WTC11 (cell line): Measurements from ENCODE around the gene SPATA18. TPM values are rescaled to one million over a fixed set of nuclear protein-coding genes. Genes with fewer than 3 reads are reported as not detected.

Experiments used
- ATAC-seq: fragments of 200-7000 bp; cut with Tn5 transposase; 2 replicates; pipeline ENCODE4 v1.10.0; 2021; ENCODE audit warnings: mild to moderate bottlenecking, moderate library complexity
- CTCF ChIA-PET: fragments of 300-600 bp; sonication (Branson Sonifier 250); formaldehyde crosslinking; loops from one replicate; lab custom pipeline; 2021; ENCODE audit warnings: antibody characterized with exemption; lab: Charles Lee
- POLR2A ChIA-PET: fragments of 350-600 bp; sonication (Branson Sonifier 250); formaldehyde crosslinking; loops from one replicate; lab custom pipeline; 2021; ENCODE audit warnings: antibody characterized with exemption; lab: Charles Lee
- DNase-seq: peaks from one replicate; pipeline ENCODE4 v3.0.0; 2021; ENCODE audit warnings: low spot score
- H3K27ac Mint-ChIP-seq: 2 replicates; pipeline ENCODE4 v1.8.0; 2021; ENCODE audit warnings: mixed read lengths
- H3K27me3 Mint-ChIP-seq: 2 replicates; pipeline ENCODE4 v1.8.0; 2021; ENCODE audit warnings: low read depth, mild to moderate bottlenecking, moderate library complexity, mixed read lengths
- H3K36me3 Mint-ChIP-seq: 2 replicates; pipeline ENCODE4 v1.8.0; 2021; ENCODE audit warnings: mixed read lengths
- H3K4me1 Mint-ChIP-seq: 2 replicates; pipeline ENCODE4 v1.8.0; 2022; ENCODE audit warnings: mixed read lengths
- H3K4me3 Mint-ChIP-seq: 2 replicates; pipeline ENCODE4 v1.8.0; 2021; ENCODE audit warnings: mild to moderate bottlenecking, moderate library complexity, mixed read lengths
- H3K9me3 Mint-ChIP-seq: 2 replicates; pipeline ENCODE4 v1.8.0; 2021; ENCODE audit warnings: mixed read lengths
- AR ChIP-seq: fragments of 250-450 bp; sonication (Bioruptor Pico); IDR thresholded peaks from 2 replicates; pipeline ENCODE4 v1.9.0; 2021; ENCODE audit warnings: mild to moderate bottlenecking
- ARID4B ChIP-seq: sonication (generic); formaldehyde crosslinking; IDR thresholded peaks from 2 replicates; pipeline ENCODE4 v1.8.0; 2023; ENCODE audit warnings: missing genetic modification reagents, mild to moderate bottlenecking, borderline replicate concordance
- EMX1 ChIP-seq: fragments of 250-450 bp; sonication (Bioruptor Pico); IDR thresholded peaks from 2 replicates; pipeline ENCODE4 v1.8.0; 2021; ENCODE audit warnings: mild to moderate bottlenecking
- FOXP1 ChIP-seq: sonication (generic); formaldehyde crosslinking; IDR thresholded peaks from 2 replicates; pipeline ENCODE4 v1.8.0; 2022; ENCODE audit warnings: missing genetic modification reagents, mild to moderate bottlenecking, moderate library complexity, borderline replicate concordance
- MLX ChIP-seq: sonication (generic); formaldehyde crosslinking; IDR thresholded peaks from 2 replicates; pipeline ENCODE4 v1.8.1; 2023; ENCODE audit warnings: mild to moderate bottlenecking, missing genetic modification reagents, moderate library complexity
- SMAD3 ChIP-seq: sonication (generic); formaldehyde crosslinking; IDR thresholded peaks from 2 replicates; pipeline ENCODE4 v1.8.0; 2022; ENCODE audit warnings: missing genetic modification reagents, mild to moderate bottlenecking, borderline replicate concordance
- SOX15 ChIP-seq: fragments of 250-450 bp; sonication (Bioruptor Pico); IDR thresholded peaks from 2 replicates; pipeline ENCODE4 v1.9.0; 2021; ENCODE audit warnings: mild to moderate bottlenecking
- TCF7 ChIP-seq: sonication (generic); formaldehyde crosslinking; IDR thresholded peaks from 2 replicates; pipeline ENCODE4 v1.8.0; 2022; ENCODE audit warnings: mild to moderate bottlenecking, low read depth, missing genetic modification reagents, moderate library complexity
- ZNF263 ChIP-seq: sonication (generic); formaldehyde crosslinking; IDR thresholded peaks from 2 replicates; pipeline ENCODE4 v1.8.1; 2022; ENCODE audit warnings: low read depth, mild to moderate bottlenecking, moderate library complexity, missing genetic modification reagents
- ZNF396 ChIP-seq: fragments of 250-450 bp; sonication (Bioruptor Pico); IDR thresholded peaks from 2 replicates; pipeline ENCODE4 v1.8.0; 2021; ENCODE audit warnings: mild to moderate bottlenecking, moderate library complexity, borderline replicate concordance
- ZNF671 ChIP-seq: fragments of 250-450 bp; sonication (Bioruptor Pico); IDR thresholded peaks from 2 replicates; pipeline ENCODE4 v1.8.0; 2021; ENCODE audit warnings: mild to moderate bottlenecking
- total RNA-seq: library from RNA; stranded (reverse); gene quantifications from 3 replicates; pipeline ENCODE4 v1.2.3, GENCODE V29; 2021
- TF ChIP-seq, protein P1 (sequence below): sonication (generic); formaldehyde crosslinking; IDR thresholded peaks from 2 replicates; pipeline ENCODE4 v1.8.0; 2023; ENCODE audit warnings: mild to moderate bottlenecking, missing genetic modification reagents

SPATA18 gene
- total RNA-seq, 1 experiment from 2014 or later, result 6.6 TPM

DNA sequence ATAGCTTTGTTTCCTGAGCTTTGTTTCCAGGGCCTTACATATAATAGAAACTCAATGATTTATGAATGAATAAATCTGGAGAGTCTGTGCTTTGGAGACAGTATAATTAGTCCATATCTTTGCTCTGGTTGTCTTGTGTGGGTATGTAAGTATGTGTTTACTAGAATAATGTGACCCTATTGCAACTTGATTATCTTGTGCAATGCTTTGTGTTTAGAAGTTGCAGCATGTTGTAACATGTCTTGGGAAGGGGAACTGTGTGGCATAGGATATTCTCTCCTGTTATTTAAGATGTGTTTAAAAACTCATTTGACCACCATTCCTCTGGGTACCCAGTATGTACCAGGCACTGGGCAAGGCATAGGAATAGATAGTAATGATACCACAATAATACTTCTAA, 6.1 kb downstream of the SPATA18 start:
- Mint-ChIP-seq H3K9me3 (no peaks in the 10 kb centered on the region), H3K27ac (no peak overlapping the region), H3K4me1 (peaks cover 22% of the 10 kb centered on the region), H3K27me3 (peaks cover 4% of the 10 kb centered on the region), H3K36me3 (no peaks in the 10 kb centered on the region), H3K4me3 (no peak overlapping the region)
- ATAC-seq (no peak), DNase-seq (no peak)
- no peak for TF ChIP-seq ARID4B (CRISPR knock-in tag)
- TF ChIP-seq ZNF263, result no peak
- TF ChIP-seq ZNF396 (CRISPR knock-in tag), result no peak
- ChIA-PET CTCF (no interaction called here), POLR2A (no interaction called here)

GRCh38 chr4:52058275-52058674, 7.2 kb downstream of the SPATA18 start:
- H3K27ac Mint-ChIP-seq, result no peak overlapping the region
- no peak for ATAC-seq
- no peak overlapping the region for H3K4me3 Mint-ChIP-seq
- H3K27me3 Mint-ChIP-seq, result peaks cover under 1% of the 10 kb centered on the region; the same call in 1 of the 2 replicates
- TF ChIP-seq TCF7 (CRISPR knock-in tag) (no peak), SOX15 (no peak), AR (no peak), ZNF671 (CRISPR knock-in tag) (no peak)
- CTCF ChIA-PET, result no interaction called here
- POLR2A ChIA-PET, result no interaction called here
- DNase-seq, result no peak
- H3K9me3 Mint-ChIP-seq, result no peaks in the 10 kb centered on the region
- peaks cover 11% of the 10 kb centered on the region for H3K4me1 Mint-ChIP-seq
- H3K36me3 Mint-ChIP-seq, result no peaks in the 10 kb centered on the region

DNA sequence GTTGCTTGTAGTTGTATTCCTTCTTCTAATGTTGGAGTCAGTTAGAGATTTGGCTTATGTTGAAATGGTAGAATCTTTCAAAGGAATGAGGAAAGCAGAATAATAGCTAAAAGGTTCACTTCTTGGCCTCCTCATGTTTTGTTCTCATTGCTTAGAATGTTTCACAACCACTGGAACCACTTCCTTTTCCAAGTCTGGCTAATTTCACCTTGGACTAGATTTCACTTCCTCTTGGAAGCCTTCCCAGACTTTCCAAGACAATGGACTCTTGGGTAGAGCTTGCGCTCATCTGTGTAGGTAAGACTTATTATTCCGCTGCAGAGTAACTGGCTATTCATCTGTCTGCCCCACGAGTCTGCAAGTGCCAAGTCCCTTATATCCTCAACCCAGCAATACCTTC, 8.3 kb downstream of the SPATA18 start:
- H3K27me3 Mint-ChIP-seq, result no peaks in the 10 kb centered on the region
- TF ChIP-seq SMAD3, result no peak
- TF ChIP-seq FOXP1, result no peak
- TF ChIP-seq EMX1 (CRISPR knock-in tag), result no peak
- peaks cover 5% of the 10 kb centered on the region for H3K4me1 Mint-ChIP-seq
- DNase-seq, result no peak
- H3K4me3 Mint-ChIP-seq, result no peak overlapping the region
- CTCF ChIA-PET, result no interaction called here
- POLR2A ChIA-PET, result no interaction called here
- H3K9me3 Mint-ChIP-seq, result no peaks in the 10 kb centered on the region
- no peak for ATAC-seq
- H3K36me3 Mint-ChIP-seq, result no peaks in the 10 kb centered on the region
- H3K27ac Mint-ChIP-seq, result no peak overlapping the region

DNA sequence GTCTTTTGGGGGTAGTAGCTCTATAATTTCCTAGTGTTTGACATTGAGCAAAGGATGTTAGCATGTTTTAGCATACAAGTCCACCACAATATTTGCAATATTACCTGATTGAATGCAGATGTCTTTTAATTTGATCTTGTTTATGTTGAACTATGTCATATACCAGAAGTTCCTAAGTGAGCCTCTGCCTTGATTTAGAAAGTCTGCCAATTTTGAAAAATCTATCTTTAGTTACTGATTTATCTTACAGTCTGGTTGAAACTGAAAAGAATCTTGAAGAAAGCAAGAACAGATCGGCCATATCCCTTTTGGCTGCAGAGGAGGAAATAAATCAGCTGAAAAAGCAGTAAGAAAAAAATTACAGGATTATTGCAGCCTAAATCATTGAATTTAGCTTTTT, 18.5 kb downstream of the SPATA18 start:
- POLR2A ChIA-PET, result no interaction called here
- DNase-seq (no peak), ATAC-seq (no peak)
- CTCF ChIA-PET, result no interaction called here
- no peak overlapping the region for H3K27ac Mint-ChIP-seq
- no peaks in the 10 kb centered on the region for H3K36me3 Mint-ChIP-seq
- no peaks in the 10 kb centered on the region; the same call in 1 of the 2 replicates for H3K27me3 Mint-ChIP-seq
- H3K9me3 Mint-ChIP-seq, result no peaks in the 10 kb centered on the region
- no peak overlapping the region for H3K4me3 Mint-ChIP-seq
- peaks cover 5% of the 10 kb centered on the region for H3K4me1 Mint-ChIP-seq
- no peak for TF ChIP-seq MLX (CRISPR knock-in tag)
- TF ChIP-seq, protein P1, sequence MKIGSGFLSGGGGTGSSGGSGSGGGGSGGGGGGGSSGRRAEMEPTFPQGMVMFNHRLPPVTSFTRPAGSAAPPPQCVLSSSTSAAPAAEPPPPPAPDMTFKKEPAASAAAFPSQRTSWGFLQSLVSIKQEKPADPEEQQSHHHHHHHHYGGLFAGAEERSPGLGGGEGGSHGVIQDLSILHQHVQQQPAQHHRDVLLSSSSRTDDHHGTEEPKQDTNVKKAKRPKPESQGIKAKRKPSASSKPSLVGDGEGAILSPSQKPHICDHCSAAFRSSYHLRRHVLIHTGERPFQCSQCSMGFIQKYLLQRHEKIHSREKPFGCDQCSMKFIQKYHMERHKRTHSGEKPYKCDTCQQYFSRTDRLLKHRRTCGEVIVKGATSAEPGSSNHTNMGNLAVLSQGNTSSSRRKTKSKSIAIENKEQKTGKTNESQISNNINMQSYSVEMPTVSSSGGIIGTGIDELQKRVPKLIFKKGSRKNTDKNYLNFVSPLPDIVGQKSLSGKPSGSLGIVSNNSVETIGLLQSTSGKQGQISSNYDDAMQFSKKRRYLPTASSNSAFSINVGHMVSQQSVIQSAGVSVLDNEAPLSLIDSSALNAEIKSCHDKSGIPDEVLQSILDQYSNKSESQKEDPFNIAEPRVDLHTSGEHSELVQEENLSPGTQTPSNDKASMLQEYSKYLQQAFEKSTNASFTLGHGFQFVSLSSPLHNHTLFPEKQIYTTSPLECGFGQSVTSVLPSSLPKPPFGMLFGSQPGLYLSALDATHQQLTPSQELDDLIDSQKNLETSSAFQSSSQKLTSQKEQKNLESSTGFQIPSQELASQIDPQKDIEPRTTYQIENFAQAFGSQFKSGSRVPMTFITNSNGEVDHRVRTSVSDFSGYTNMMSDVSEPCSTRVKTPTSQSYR, result no peak
- TF ChIP-seq AR, result no peak
